MG63 (cell line): Measurements from ENCODE around the gene C12orf76. TPM values are rescaled to one million over a fixed set of nuclear protein-coding genes. Genes with fewer than 3 reads are reported as not detected.
"Not testable (repeated sequence)": the region's sequence is repeated elsewhere in the genome, so short reads cannot be mapped to it uniquely, and the experiment has no call there.

Experiments used
- DNase-seq: peaks from one replicate; pipeline ENCODE4 v3.0.0-alpha.2; 2020
- H3K27me3 ChIP-seq: fragments of 250-450 bp; sonication (Bioruptor Pico); 2 replicates; pipeline ENCODE4 v1.5.1; 2020; ENCODE audit warnings: mild to moderate bottlenecking, moderate library complexity
- H3K36me3 ChIP-seq: fragments of 250-450 bp; sonication (Bioruptor Pico); 2 replicates; pipeline ENCODE4 v1.5.1; 2020; ENCODE audit warnings: mild to moderate bottlenecking, moderate library complexity
- H3K4me3 ChIP-seq: fragments of 250-450 bp; sonication (Bioruptor Pico); 2 replicates; pipeline ENCODE4 v1.5.1; 2020; ENCODE audit warnings: mild to moderate bottlenecking, moderate library complexity
- H3K9me3 ChIP-seq: fragments of 250-450 bp; sonication (Bioruptor Pico); 2 replicates; pipeline ENCODE4 v1.5.1; 2020; ENCODE audit warnings: mild to moderate bottlenecking, moderate library complexity
- total RNA-seq: library from RNA; depleted of rRNA; stranded (reverse); fragments of >200 nt; shearing (Covaris generic); gene quantifications from 2 replicates; pipeline ENCODE4 v1.2.3, GENCODE V29; 2014; ENCODE audit warnings: low replicate concordance; rRNA removed

Gene C12orf76, protein sequence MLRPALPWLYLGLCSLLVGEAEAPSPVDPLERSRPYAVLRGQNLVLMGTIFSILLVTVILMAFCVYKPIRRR
- total RNA-seq = 0.47 and 8.3 TPM in 2 replicates

DNA sequence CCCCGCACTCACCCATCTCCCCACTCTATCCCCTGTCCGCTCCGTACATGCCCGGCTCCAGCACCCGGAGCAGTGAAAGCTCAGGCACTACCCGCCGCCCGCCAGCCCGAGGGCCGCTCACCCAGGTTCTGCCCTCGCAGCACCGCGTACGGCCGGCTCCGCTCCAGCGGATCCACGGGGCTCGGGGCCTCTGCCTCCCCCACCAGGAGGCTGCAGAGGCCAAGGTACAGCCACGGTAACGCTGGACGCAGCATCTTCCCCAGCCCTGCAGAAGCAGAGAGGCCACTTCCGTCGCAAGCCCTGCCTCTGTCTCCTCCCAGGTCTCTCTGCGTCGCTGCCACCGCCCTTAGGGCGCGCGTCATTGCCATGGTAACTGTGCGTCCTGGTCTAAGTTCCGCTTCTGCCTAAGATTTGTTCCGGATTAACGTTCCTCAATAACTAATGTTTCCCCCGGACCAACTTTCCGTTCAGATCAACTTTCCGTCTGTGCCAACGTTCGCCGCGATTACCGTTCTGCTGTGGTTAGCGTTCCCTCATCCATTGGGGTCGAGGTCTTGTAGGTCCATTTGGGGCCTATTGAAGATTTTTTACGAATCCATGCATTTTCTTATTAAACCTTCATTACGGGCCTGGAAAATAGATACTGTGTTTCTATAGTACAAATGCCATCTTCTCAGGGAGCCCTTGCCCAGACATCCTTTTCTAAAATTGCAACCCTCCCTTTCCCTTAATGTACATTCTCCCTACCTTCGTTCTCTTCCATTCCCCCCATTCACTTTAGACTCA, at the start of gene C12orf76:
TSS of gene C12orf76 (minus strand) at position 281 of the 786 bp plus-strand sequence. CDS start at position 254, 27 bp downstream.
- no peaks in the 10 kb centered on the region for H3K27me3 ChIP-seq
- DNase-seq = peak; percentile 94
- no peaks in the 10 kb centered on the region for H3K9me3 ChIP-seq
- peak within 1 kb of the TSS; percentile 77 for H3K4me3 ChIP-seq
- H3K36me3 ChIP-seq = peaks cover 4% of the 10 kb centered on the region; the same call in 1 of the 2 replicates

DNA sequence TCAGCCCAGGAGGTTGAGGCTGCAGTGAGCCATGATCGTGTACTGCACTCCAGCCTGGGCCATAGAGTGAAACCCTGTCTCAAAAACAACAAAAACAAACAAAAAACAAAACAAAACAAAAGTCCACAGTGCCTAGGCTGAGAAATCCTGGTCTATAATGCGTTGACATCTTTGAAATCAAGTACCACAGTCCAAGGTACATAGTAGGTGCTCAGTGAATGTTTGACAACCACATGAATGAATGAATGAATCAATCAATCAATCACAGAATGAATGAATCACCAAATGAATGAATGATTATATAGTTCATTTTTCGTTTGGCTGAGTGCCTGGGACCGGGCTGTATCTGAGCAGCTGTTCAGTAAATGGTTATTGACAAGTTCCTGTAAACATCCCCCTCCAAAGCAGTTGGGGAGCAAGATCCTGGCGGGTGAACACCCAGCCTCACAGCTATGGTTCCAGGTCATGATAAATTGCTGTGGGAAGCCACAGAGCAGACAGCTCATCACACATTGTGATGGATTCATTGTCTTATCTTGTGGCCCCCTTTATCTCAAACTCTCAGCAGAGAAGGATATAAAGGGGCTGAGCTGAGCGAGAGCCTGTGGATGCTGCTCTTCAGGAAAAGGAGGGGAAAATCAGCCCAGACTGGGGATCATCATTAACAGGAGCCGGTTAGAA, 45.4 kb upstream of the C12orf76 start:
- H3K27me3 ChIP-seq = 0 out of 2 replicates have a peak, but pooled peaks cover 2% of the 10 kb centered on the region
- H3K36me3 ChIP-seq = no peaks in the 10 kb centered on the region
- DNase-seq = no peak
- H3K9me3 ChIP-seq = no peaks in the 10 kb centered on the region
- H3K4me3 ChIP-seq = no peak overlapping the region

DNA sequence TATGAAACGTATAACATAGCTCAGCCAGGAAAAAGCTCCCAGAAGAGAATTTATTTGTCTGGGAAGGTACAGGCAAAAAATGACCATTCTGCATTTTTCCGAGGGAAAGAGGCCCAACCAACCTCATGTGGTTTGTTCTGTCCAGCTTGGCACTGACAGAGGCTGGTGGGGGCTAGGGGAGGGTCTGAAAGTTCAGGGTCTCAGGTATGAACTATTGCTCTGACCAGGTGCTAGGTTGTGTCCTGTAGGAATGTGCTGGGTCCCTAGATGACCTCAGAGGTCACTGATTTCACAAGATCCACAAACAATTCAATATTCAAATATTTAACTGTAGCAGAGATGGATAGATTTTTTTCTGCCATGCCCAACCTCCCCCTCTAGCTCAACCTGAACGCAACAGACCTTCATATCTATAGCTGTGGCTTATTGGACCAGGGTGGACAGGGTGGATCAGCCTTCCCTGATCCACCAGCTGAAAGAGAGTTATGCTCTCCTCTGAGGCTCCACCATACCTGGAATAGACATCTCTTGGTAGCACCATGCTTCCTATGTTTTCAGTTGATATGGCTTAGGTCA, 42.9 kb upstream of the C12orf76 start:
- no peaks in the 10 kb centered on the region for H3K9me3 ChIP-seq
- H3K27me3 ChIP-seq = 0 out of 2 replicates have a peak, but pooled peaks cover 3% of the 10 kb centered on the region
- H3K36me3 ChIP-seq = no peaks in the 10 kb centered on the region
- DNase-seq = no peak
- H3K4me3 ChIP-seq = no peak overlapping the region

DNA sequence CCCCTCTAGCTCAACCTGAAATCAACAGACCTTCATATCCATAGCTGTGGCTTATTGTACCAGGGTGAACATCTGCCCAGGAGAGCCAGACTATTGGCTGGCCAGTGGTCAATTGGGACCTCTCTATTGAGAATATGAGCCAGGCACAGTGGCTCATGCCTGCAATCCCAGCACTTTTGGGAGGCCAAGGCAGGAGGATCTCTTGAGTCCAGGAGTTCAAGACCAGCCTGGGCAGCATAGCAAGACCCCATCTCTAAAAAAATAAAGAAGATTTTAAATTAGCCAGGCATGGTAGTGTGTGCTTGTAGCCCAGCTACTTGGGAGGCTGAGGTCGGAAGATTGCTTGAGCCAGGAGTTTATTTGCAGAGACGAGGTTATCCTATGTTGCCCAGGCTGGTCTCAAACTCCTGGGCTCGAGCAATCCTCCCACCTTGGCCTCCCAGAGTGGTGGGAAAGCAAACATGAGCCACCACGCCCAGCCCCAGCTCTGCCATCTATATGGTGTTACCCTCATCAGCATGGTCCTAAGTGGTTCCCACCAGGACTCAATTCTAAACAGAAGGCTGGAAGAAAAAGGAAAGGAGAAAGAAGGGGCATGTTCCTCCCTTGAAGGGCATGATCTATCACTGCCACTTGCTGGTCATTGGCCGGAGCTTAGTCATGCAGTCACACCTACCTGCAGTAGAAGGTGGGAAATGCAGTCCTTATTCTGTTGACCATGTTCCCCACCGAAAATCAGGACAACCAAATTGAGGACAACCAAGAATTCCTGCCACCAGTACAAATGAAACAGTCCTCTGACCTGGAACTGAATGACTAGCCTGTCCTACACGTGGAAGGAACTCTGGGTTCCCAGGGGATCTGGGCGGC, 42.2 kb upstream of the C12orf76 start:
- no peak for DNase-seq
- Histone ChIP-seq H3K27me3 (0 out of 2 replicates have a peak, but pooled peaks cover 3% of the 10 kb centered on the region), H3K36me3 (no peaks in the 10 kb centered on the region), H3K9me3 (no peaks in the 10 kb centered on the region), H3K4me3 (no peak overlapping the region)

DNA sequence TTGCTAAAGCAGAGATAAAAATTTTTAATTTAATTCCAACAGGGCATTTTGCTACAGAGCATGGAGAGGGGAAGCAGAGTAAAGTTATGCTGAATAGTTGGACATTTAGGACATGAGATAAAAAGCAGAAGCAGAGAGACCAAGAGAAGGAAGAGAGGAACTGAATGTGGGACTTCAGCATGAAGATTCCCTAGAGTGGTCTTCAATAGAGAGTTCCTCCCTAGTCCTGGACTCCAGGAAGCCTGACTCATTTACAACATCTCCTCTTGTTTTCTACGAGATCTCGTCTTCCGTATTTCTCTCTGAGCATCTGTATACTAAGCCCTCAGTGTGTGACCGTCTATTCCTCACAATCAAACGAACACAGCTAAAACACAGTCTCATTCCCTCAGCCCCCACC, 40.6 kb upstream of the C12orf76 start:
- H3K4me3 ChIP-seq = no peak overlapping the region
- DNase-seq = no peak
- H3K9me3 ChIP-seq = no peaks in the 10 kb centered on the region
- H3K36me3 ChIP-seq = no peaks in the 10 kb centered on the region
- H3K27me3 ChIP-seq = 0 out of 2 replicates have a peak, but pooled peaks cover 3% of the 10 kb centered on the region

DNA sequence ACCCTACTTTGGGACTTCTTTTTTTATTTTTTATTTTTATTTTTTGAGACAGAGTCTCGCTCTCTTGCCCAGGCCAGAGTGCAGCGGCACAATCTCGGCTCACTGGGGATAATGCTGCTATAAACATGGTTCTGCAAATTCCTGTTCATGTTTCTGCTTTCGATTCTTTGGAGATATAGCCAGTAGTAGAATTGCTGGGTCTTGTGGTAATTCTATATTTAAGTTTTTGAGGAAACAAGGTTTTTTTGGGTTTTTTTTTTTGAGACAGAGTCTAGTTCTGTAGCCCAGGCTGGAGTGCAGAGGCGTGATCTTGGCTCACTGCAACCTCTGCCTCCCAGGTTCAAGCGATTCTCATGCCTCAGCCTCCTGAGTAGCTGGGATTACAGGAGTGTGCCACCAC, 39.9 kb upstream of the C12orf76 start:
- H3K9me3 ChIP-seq, H3K4me3 ChIP-seq, DNase-seq, H3K36me3 ChIP-seq, H3K27me3 ChIP-seq: not testable (repeated sequence)

DNA sequence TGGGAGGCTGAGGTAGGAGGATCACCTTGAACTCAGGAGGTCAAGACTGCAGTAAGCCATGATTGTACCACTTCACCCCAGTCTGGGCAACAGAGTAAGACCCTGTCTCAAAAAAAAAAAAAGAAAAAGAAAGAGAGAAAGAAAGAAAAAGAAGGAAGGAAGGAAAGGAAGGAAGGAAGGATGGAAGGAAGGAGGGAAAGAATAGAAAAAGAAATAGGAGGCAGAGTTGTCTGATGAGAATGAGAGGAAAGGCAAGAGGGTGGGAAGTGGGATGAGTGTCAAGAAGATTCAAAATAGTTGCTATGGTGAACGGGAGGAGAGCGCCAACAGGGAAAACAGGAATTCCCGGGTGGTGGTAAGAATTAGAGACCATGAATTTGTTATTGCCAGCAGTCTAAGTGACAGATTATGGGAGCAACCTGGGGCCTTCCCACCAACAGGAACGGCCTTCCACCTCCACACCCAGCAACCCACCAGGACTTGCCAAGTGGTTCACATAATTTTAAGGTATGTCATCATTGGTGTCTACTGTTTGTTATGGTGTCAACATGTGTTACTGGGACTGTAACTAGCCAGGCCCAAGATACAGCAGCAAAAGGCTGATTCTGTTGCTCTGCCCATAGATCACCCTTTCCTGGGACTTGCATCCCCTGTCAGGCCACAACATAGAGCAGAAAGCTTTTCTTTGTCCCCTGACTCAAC, 36.1 kb upstream of the C12orf76 start:
- Histone ChIP-seq H3K36me3 (no peaks in the 10 kb centered on the region), H3K9me3 (no peaks in the 10 kb centered on the region), H3K4me3 (no peak overlapping the region), H3K27me3 (0 out of 2 replicates have a peak, but pooled peaks cover 3% of the 10 kb centered on the region)
- DNase-seq = no peak

DNA sequence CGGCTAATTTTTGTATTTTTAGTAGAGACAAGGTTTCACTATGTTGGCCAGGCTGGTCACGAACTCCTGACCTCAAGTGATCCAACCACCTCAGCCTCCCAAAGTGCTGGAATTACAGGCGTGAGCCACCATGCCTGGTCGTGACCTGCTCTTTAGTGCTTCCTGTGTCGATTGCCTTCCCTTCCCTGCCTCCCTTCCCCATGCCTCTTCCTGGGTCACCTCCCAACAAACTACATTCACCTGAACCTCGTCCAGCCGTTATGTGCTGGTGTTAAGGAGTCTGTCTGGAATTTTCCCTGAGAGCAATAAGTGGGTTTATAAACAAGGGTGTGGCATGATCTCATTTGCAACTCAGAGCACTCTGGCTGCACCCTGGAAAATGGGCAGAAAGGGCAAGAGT, 32.1 kb upstream of the C12orf76 start:
- H3K27me3 ChIP-seq = no peaks in the 10 kb centered on the region
- no peak for DNase-seq
- H3K9me3 ChIP-seq = no peaks in the 10 kb centered on the region
- no peaks in the 10 kb centered on the region for H3K36me3 ChIP-seq
- H3K4me3 ChIP-seq = no peak overlapping the region

DNA sequence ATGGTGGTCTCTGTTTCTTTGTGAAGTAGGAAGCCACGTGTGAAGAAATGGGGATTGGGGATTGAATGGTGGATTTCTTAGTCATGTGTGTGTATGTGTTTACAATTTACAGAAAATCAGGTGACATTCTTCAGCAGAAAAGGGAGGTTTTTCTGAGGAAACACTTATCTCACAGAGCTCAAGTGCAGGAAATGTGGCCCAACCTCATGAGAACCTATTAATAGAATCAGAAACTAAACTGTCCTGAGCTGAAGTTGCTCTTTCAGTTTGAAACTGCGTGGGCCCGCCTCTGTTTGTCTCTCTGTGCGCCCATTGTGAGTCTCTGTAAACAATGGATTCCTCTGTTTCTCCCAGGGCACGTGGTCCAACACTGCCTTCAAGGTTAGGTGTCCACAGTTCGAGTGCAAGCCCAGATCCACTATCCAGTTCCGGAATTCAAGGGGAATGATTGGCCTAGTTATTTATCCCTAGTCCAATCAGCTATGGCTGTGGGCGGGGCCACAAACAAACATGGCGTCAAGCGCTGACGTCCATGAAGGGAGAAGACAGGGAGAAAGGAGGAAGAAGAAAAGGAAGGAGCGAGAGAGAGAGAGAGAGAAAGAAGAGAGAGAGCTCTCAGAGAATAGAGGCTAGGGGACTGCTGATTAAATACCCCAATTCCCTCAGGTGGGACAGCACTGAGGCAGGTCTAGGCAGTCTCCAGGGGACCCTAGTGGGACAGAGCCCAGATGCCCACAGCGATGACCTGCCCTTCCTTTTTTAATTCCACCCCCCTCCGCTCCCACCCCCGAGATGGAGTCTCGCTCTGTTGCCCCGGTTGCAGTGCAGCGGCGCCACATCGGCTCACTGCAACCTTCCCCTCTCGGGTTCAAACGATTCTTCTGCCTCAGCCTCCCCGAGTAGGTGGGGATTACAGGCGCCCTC, 31.4 kb upstream of the C12orf76 start:
- Histone ChIP-seq H3K9me3 (no peaks in the 10 kb centered on the region), H3K36me3 (no peaks in the 10 kb centered on the region), H3K4me3 (no peak overlapping the region), H3K27me3 (no peaks in the 10 kb centered on the region)
- no peak for DNase-seq

DNA sequence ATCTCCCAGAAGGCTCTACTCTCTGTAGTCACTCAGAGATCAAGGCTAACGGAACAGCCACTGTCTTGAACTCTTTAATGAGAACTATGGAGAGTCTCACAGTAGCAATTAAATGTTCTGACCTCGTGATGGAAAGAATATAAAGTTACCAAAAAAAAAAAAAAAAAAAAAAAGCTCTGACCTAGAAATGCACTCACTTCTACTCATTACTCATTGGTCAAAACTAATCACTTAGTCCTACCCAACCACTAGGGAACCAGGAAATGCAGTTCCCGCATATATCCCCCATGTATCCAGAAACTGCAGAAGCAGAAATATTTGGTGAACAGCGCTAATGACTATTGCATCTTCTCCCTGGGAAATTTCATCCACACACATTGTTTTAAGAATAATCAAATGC, 29.5 kb upstream of the C12orf76 start:
- no peaks in the 10 kb centered on the region for H3K9me3 ChIP-seq
- no peaks in the 10 kb centered on the region for H3K36me3 ChIP-seq
- no peak overlapping the region for H3K4me3 ChIP-seq
- DNase-seq = no peak
- H3K27me3 ChIP-seq = no peaks in the 10 kb centered on the region

DNA sequence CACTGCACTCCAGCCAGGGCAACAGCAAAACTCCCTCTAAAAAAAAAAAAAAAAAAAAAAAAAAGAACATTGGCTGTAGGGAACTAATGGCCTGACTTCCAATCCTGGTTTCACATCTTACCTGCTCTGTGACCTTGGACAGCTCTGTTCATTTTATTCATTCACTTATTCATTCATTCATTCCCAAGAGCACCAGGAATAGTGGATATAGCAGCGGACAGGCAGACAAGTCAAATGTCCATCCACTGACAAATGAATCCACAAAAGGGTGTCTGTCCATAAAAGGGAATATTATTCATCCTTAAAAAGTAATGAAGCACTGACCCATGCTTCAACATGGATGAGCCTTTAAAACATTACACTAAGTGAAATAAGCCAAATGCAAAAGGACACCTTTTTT, 27.6 kb upstream of the C12orf76 start:
- Histone ChIP-seq H3K36me3 (no peaks in the 10 kb centered on the region), H3K4me3 (no peak overlapping the region), H3K9me3 (no peaks in the 10 kb centered on the region), H3K27me3 (no peaks in the 10 kb centered on the region)
- DNase-seq = no peak

DNA sequence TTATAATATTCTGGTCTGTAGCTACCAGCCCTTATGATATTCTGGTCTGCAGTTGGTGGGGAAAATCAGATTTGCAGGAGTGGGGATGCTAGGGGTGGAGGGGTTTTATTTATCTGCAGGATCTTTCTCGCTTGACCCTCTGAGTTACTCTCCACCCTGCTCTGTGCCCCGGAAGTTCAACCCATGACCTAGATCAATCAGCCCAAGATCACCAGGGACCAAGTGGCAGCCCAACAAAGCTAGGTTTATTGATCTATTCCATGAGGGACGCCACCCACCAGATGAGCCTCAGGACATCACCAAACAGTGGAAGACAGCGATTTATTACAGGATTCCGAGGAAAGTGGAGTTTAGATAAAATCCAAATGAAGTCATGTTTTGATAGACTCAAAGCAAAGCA, 25.8 kb upstream of the C12orf76 start:
- no peaks in the 10 kb centered on the region for H3K9me3 ChIP-seq
- H3K36me3 ChIP-seq = no peaks in the 10 kb centered on the region
- no peak for DNase-seq
- H3K4me3 ChIP-seq = no peak overlapping the region
- H3K27me3 ChIP-seq = no peaks in the 10 kb centered on the region

DNA sequence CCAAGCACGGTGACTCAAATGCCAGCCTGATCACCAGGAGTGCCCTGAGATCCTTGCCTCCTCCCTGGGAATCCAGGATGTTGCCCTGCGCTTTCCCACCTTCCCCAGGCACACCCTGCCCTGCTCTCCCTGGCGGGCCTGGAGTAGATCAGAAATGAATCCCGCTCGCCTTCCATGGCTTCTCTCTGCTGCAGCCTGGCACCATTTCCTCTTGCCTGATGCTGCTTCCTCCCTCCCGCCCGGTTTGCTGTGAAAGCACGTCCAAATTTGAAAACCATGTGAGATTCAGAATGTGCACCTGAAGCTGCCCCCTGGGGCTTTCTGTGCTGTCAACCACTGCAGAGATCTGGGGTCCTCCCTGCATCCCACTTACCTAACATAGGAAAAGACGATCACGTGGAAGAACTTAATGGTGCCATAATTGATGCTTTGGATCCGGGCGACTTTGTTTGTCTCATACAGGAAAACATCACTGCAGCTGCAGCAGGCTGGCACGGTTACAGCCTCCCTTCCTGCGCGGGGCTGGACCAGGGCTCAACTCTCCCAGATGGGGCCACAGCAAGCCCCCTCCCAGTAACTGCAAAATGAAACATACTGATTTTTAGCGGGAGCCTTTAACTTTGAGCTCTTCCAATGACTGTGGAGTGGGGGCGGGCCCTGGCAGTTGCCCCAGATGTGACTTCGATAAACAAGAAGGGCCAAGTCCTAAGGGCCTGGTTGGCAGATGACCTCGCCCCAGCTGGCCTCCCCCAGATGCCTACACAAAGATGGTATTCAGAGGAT, 24.9 kb upstream of the C12orf76 start:
- Histone ChIP-seq H3K27me3 (no peaks in the 10 kb centered on the region), H3K9me3 (no peaks in the 10 kb centered on the region), H3K4me3 (peak overlapping the region; percentile 46), H3K36me3 (no peaks in the 10 kb centered on the region)
- peak; percentile 78 for DNase-seq

DNA sequence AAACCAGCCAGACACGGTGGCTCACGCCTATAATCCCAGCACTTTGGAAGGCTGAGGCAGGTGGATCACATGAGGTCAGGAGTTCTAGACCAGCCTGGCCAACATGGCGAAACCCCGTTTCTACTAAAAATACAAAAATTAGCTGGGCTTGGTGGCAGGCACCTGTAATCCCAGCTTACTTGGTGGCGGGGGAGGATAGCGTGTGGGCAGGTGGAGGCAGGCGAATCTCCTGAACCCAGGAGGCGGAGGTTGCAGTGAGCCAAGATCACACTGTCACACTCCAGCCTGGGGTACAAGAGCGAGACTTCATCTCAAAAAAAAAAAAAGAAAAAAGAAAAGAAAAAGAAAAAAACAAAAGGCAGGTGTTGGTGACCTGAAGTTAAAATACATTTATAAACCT, 24.3 kb upstream of the C12orf76 start:
- DNase-seq, H3K4me3 ChIP-seq, H3K36me3 ChIP-seq, H3K27me3 ChIP-seq, H3K9me3 ChIP-seq: not testable (repeated sequence)
